ENCODE results near the gene DNER. TPM values are rescaled to one million over a fixed set of nuclear protein-coding genes. Genes with fewer than 3 reads are reported as not detected.
A peak's percentile ranks its signal among the peaks of the same experiment; 100 is the strongest.
"Not testable (repeated sequence)": the region's sequence is repeated elsewhere in the genome, so short reads cannot be mapped to it uniquely, and the experiment has no call there.

The DNER gene
- polyA plus RNA-seq, 3 donors, result 0.12 to 0.20 (median 0.16) TPM

DNA sequence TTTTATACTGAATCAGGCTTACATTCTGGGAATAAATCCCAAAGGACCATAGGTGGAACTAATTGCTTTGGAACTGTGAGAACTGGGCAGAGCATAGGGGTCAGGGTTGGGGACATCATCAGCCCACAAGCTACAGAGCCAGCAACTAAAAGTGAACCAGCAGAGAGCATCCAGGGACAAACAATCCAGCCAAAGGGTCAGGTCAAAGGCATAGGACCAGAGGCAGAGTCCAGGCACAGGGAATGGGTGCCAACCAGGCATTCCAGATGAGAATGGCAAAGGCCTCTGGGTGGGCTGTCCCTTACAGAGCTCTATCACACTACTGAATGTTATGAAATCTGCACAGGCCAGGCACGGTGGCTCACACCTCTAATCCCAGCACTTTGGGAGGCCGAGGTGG, 12.3 kb upstream of the DNER start:
- H3K27ac Mint-ChIP-seq, result no peak overlapping the region

DNA sequence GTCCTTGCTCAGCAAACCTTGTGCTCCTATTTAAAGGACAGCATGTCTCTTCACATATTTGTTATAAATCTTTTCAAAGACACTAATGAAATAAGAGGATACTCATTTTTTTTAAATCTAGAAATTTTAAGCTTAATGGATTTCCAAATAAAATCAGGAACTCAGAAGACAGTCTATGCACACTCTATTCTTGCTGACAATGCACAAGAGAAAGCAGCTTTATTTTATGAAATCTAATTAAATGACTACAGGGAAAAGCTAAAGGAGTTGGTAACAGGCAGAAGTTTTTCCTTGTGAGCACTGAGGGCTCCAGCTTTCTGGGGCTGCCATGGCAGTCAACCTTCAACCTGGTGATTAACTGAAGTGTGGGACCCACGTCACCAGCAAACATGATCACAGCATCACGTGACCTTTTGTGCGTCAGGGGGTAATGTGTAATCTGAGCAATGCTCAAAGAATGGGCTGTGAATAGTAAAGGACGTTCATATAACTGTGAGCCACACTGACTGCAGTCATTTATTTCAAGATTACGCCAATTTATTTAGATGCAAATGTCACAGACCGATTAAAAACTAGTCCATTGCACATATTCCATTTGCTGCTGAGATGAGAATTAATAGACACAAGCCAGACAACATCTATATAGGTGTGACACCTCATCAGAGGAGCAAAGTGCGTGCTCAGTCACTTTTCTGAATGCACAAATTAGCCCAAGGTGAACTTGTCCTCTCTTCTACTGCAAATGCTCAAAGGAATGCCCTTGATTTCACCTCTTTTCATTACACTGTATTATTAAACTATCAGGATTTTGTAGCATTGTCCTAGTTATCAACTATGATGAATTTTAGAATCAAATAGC, 11.6 kb upstream of the DNER start:
- Mint-ChIP-seq H3K36me3 (no peaks in the 10 kb centered on the region), H3K27ac (no peak overlapping the region), H3K9me3 (peaks cover 0 to 6% (median 3%) of the 10 kb centered on the region in 7 donors), H3K4me1 (peaks cover 4% of the 10 kb centered on the region), H3K27me3 (ENCODE audit: low read depth in 3 of 3) (peaks cover 3 to 4% (median 3%) of the 10 kb centered on the region in 3 donors), H3K4me3 (no peak overlapping the region)
- WGBS (ENCODE audit: insufficient coverage), result 97% methylated on average over 7 of the region's 7 CpGs
- no peaks in the 10 kb centered on the region for H4K20me1 ChIP-seq (ENCODE audit: insufficient read depth, low read length)
- no peak overlapping the region for H3K9ac ChIP-seq (ENCODE audit: insufficient read depth, low read length, poor library complexity, severe bottlenecking)
- DNase-seq, result no peak
- H3K27me3 ChIP-seq (ENCODE audit: control insufficient read depth in 2 of 2, insufficient read depth in 2 of 2, low read length in 2 of 2), result no peaks in the 10 kb centered on the region
- no peak overlapping the region for H3K27ac ChIP-seq (ENCODE audit: low read depth in 1 of 2, low read length in 2 of 2)
- intact Hi-C loops (cut with micrococcal nuclease), result no loop called here
- H3K9me3 ChIP-seq (replicated peaks in 1 of 2; ENCODE audit: control insufficient read depth in 1 of 2, insufficient read depth in 1 of 2, low read length in 2 of 2), result no peaks in the 10 kb centered on the region
- no peak overlapping the region for H3K4me2 ChIP-seq (replicated peaks; ENCODE audit: extremely low read depth, low read length, poor library complexity, severe bottlenecking)
- no peaks in the 10 kb centered on the region for H3K79me2 ChIP-seq (ENCODE audit: insufficient read depth, low read length)
- no peaks in the 10 kb centered on the region for H3K4me1 ChIP-seq (ENCODE audit: control insufficient read depth in 1 of 2, insufficient read depth in 2 of 2, low read length in 2 of 2)
- no peak overlapping the region for H2AFZ ChIP-seq (ENCODE audit: insufficient read depth, low read depth, low read length, poor library complexity, severe bottlenecking)
- TF ChIP-seq, protein P1, sequence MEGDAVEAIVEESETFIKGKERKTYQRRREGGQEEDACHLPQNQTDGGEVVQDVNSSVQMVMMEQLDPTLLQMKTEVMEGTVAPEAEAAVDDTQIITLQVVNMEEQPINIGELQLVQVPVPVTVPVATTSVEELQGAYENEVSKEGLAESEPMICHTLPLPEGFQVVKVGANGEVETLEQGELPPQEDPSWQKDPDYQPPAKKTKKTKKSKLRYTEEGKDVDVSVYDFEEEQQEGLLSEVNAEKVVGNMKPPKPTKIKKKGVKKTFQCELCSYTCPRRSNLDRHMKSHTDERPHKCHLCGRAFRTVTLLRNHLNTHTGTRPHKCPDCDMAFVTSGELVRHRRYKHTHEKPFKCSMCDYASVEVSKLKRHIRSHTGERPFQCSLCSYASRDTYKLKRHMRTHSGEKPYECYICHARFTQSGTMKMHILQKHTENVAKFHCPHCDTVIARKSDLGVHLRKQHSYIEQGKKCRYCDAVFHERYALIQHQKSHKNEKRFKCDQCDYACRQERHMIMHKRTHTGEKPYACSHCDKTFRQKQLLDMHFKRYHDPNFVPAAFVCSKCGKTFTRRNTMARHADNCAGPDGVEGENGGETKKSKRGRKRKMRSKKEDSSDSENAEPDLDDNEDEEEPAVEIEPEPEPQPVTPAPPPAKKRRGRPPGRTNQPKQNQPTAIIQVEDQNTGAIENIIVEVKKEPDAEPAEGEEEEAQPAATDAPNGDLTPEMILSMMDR (IDR thresholded peaks at IDR 0.05), result no peak
- no peak overlapping the region for H3K4me3 ChIP-seq (replicated peaks in 1 of 3; ENCODE audit: low read depth in 2 of 3, low read length in 3 of 3)
- no peaks in the 10 kb centered on the region for H3K36me3 ChIP-seq (replicated peaks in 1 of 2; ENCODE audit: control insufficient read depth in 1 of 2, insufficient read depth in 2 of 2, low read length in 2 of 2)

More for the DNA sequence above, 12.3 kb upstream of the DNER start:
- TF ChIP-seq, protein P1 (IDR thresholded peaks at IDR 0.05), result no peak
- no peak for DNase-seq
- H3K4me3 ChIP-seq (replicated peaks in 1 of 3; ENCODE audit: low read depth in 2 of 3, low read length in 3 of 3), result no peak overlapping the region
- H3K79me2 ChIP-seq (ENCODE audit: insufficient read depth, low read length), result no peaks in the 10 kb centered on the region
- H3K27me3 ChIP-seq (ENCODE audit: control insufficient read depth in 2 of 2, insufficient read depth in 2 of 2, low read length in 2 of 2), result no peaks in the 10 kb centered on the region
- no peaks in the 10 kb centered on the region for H4K20me1 ChIP-seq (ENCODE audit: insufficient read depth, low read length)
- intact Hi-C loops (cut with micrococcal nuclease), result no loop called here
- H2AFZ ChIP-seq (ENCODE audit: insufficient read depth, low read depth, low read length, poor library complexity, severe bottlenecking), result no peak overlapping the region
- no peaks in the 10 kb centered on the region for H3K36me3 Mint-ChIP-seq
- H3K9me3 Mint-ChIP-seq, result peaks cover 0 to 6% (median 3%) of the 10 kb centered on the region in 7 donors
- no peaks in the 10 kb centered on the region for H3K9me3 ChIP-seq (replicated peaks in 1 of 2; ENCODE audit: control insufficient read depth in 1 of 2, insufficient read depth in 1 of 2, low read length in 2 of 2)
- peaks cover 4% of the 10 kb centered on the region for H3K4me1 Mint-ChIP-seq
- H3K4me1 ChIP-seq (ENCODE audit: control insufficient read depth in 1 of 2, insufficient read depth in 2 of 2, low read length in 2 of 2), result no peaks in the 10 kb centered on the region
- H3K4me2 ChIP-seq (replicated peaks; ENCODE audit: extremely low read depth, low read length, poor library complexity, severe bottlenecking), result no peak overlapping the region
- no peak overlapping the region for H3K4me3 Mint-ChIP-seq
- no peaks in the 10 kb centered on the region for H3K36me3 ChIP-seq (replicated peaks in 1 of 2; ENCODE audit: control insufficient read depth in 1 of 2, insufficient read depth in 2 of 2, low read length in 2 of 2)
- H3K27ac ChIP-seq (ENCODE audit: low read depth in 1 of 2, low read length in 2 of 2), result no peak overlapping the region
- WGBS (ENCODE audit: insufficient coverage), result 100% methylated on average over 1 of the region's 2 CpGs
- no peak overlapping the region for H3K9ac ChIP-seq (ENCODE audit: insufficient read depth, low read length, poor library complexity, severe bottlenecking)
- H3K27me3 Mint-ChIP-seq (ENCODE audit: low read depth in 3 of 3), result peaks cover 3 to 5% (median 4%) of the 10 kb centered on the region in 3 donors

DNA sequence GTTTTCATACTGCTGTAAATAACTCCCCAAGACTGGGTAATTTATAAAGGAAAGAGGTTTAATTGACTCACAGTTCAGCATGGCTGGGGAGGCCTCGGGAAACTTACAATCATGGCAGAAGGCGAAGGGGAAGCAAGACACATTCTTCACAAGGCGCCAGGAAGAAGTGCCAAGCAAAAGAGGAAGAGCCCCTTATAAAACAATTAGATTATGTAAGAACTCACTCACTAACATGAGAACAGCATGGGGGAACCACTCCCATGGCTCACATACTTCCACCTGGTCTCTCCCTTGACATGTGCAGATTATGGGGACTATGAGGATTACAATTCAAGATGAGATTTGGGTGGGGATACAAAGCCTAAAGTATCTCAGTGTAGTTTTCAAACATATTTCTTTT, 8.8 kb upstream of the DNER start:
- peaks cover 4 to 24% of the 10 kb centered on the region in 2 donors for H3K27me3 ChIP-seq (ENCODE audit: control insufficient read depth in 2 of 2, insufficient read depth in 2 of 2, low read length in 2 of 2)
- H3K4me3 Mint-ChIP-seq; H4K20me1 ChIP-seq (ENCODE audit: insufficient read depth, low read length); H3K9me3 Mint-ChIP-seq; H3K9ac ChIP-seq (ENCODE audit: insufficient read depth, low read length, poor library complexity, severe bottlenecking); intact Hi-C loops (cut with micrococcal nuclease); H3K4me3 ChIP-seq (replicated peaks in 1 of 3; ENCODE audit: low read depth in 2 of 3, low read length in 3 of 3); H3K4me2 ChIP-seq (replicated peaks; ENCODE audit: extremely low read depth, low read length, poor library complexity, severe bottlenecking); H3K79me2 ChIP-seq (ENCODE audit: insufficient read depth, low read length); H3K4me1 ChIP-seq (ENCODE audit: control insufficient read depth in 1 of 2, insufficient read depth in 2 of 2, low read length in 2 of 2); H3K36me3 Mint-ChIP-seq; H3K27ac ChIP-seq (ENCODE audit: low read depth in 1 of 2, low read length in 2 of 2); H3K27ac Mint-ChIP-seq; H3K36me3 ChIP-seq (replicated peaks in 1 of 2; ENCODE audit: control insufficient read depth in 1 of 2, insufficient read depth in 2 of 2, low read length in 2 of 2); H2AFZ ChIP-seq (ENCODE audit: insufficient read depth, low read depth, low read length, poor library complexity, severe bottlenecking); H3K9me3 ChIP-seq (replicated peaks in 1 of 2; ENCODE audit: control insufficient read depth in 1 of 2, insufficient read depth in 1 of 2, low read length in 2 of 2); H3K4me1 Mint-ChIP-seq: not testable (repeated sequence)
- no CpG with 5 or more reads among the region's 3 CpGs for WGBS (ENCODE audit: insufficient coverage)
- peak in 2 of 3 donors; percentile 2 to 16 for DNase-seq
- peaks cover 4 to 11% (median 9%) of the 10 kb centered on the region in 3 donors for H3K27me3 Mint-ChIP-seq (ENCODE audit: low read depth in 3 of 3)
